Right renal cortex interstitium (tissue), 3 donors: ENCODE results near the gene ALCAM. TPM values are rescaled to one million over a fixed set of nuclear protein-coding genes. Genes with fewer than 3 reads are reported as not detected.

Experiments used
- DNase-seq, 3 donors: peaks; one replicate each; pipeline ENCODE4 v3.0.0-alpha.2; 2013; ENCODE audit warnings: low read depth in 3 of 3, low spot score in 2 of 3
- polyA plus RNA-seq, 3 donors: library from polyadenylated mRNA; unstranded; fragments of 120-200 nt; gene quantifications; one replicate each; pipeline ENCODE4 v1.2.1, GENCODE V29; 2013; ENCODE audit not compliant: insufficient read length in 3 of 3

The ALCAM gene
- polyA plus RNA-seq, 3 donors = 141 to 148 (median 143) TPM

GRCh38 chr3:105614288-105615030 lies 247.8 kb downstream of the ALCAM start:
- DNase-seq = no peak

GRCh38 chr3:105615814-105616213 lies 249.1 kb downstream of the ALCAM start:
- no peak for DNase-seq

- no peak for DNase-seq
Measured at GRCh38 chr3:105616374-105617121, 249.8 kb downstream of the ALCAM start.

- DNase-seq = no peak
Measured at GRCh38 chr3:105618556-105618955, 251.8 kb downstream of the ALCAM start.

GRCh38 chr3:105619651-105620050 lies 252.9 kb downstream of the ALCAM start:
- DNase-seq = no peak

DNA sequence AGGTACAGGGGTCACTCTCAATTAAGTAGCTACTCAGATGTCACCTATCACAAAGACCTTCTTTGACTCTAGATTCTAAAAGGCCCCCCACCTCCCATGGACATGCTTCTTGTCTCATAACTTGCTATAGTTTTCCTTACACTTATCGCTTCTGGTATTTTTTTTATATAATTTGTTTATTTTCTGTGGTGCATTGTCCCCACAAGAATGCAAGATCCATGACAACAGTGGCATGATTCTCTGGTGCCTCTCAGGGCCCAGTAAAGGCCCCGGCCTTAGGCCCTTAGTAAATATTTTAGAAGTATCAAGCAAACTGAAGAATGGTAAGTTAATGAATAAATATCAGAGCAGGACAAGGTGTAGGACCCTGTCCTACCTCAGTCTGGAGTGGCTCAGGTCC lies 253.5 kb downstream of the ALCAM start:
- no peak for DNase-seq

DNA sequence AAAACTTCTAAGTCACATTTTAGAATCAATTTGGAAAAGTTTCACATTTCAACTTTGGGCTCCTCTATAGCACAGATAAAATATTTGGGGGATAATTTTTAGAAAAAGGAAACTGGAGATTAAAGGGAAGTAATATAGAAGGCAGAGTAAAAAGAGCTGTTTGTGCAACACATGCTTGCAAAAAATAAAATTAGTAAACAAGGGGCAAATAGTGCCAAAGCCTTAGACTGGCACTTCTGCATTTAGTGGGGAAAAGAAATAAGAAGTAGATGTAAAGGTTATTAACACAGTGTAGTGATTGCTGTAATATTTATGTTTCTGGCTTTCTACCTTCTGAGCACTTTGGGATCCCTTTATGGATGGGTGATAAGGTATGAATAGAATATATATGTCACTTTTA lies 255.5 kb downstream of the ALCAM start:
- no peak for DNase-seq
